Hepatocyte (in vitro differentiated cells): Measurements from ENCODE around the gene SLC38A10. TPM values are rescaled to one million over a fixed set of nuclear protein-coding genes. Genes with fewer than 3 reads are reported as not detected.

Experiments used
- DNase-seq: peaks from one replicate; pipeline ENCODE4 v3.0.0-alpha.2; 2016; ENCODE audit warnings: low spot score
- H2AFZ ChIP-seq: fragments of 200-600 bp; sonication (generic); 2 replicates; pipeline ENCODE4 v1.6.0; 2016; ENCODE audit warnings: antibody characterized with exemption, mild to moderate bottlenecking
- H3K27ac ChIP-seq: fragments of 200-600 bp; sonication (generic); 2 replicates; pipeline ENCODE4 v1.5.1; 2016; ENCODE audit warnings: mild to moderate bottlenecking
- H3K27me3 ChIP-seq: fragments of 200-600 bp; sonication (generic); 2 replicates; pipeline ENCODE4 v1.6.1; 2016
- H3K36me3 ChIP-seq: fragments of 200-600 bp; sonication (generic); replicated peaks from 2 replicates; pipeline ENCODE4 v1.5.1; 2016; ENCODE audit warnings: low read depth; ENCODE audit not compliant: insufficient read depth
- H3K4me1 ChIP-seq: fragments of 200-600 bp; sonication (generic); 2 replicates; pipeline ENCODE4 v1.5.1; 2016; ENCODE audit warnings: mild to moderate bottlenecking, moderate library complexity; ENCODE audit not compliant: insufficient read depth
- H3K4me2 ChIP-seq: fragments of 200-600 bp; sonication (generic); 2 replicates; pipeline ENCODE4 v1.6.0; 2016
- H3K4me3 ChIP-seq: fragments of 200-600 bp; sonication (generic); 2 replicates; pipeline ENCODE4 v1.5.1; 2016; ENCODE audit warnings: mild to moderate bottlenecking
- H3K79me2 ChIP-seq: fragments of 200-600 bp; sonication (generic); 2 replicates; pipeline ENCODE4 v1.6.0; 2017; ENCODE audit warnings: mild to moderate bottlenecking
- H3K9me2 ChIP-seq: fragments of 200-600 bp; sonication (generic); replicated peaks from 2 replicates; pipeline ENCODE4 v1.6.0; 2017; ENCODE audit warnings: mild to moderate bottlenecking; ENCODE audit not compliant: insufficient read depth
- H3K9me3 ChIP-seq: fragments of 200-600 bp; sonication (generic); 2 replicates; pipeline ENCODE4 v1.5.1; 2016; ENCODE audit warnings: low read depth, mild to moderate bottlenecking
- H4K20me1 ChIP-seq: fragments of 200-600 bp; sonication (generic); 2 replicates; pipeline ENCODE4 v1.6.0; 2016; ENCODE audit warnings: mild to moderate bottlenecking; ENCODE audit not compliant: insufficient read depth, poor library complexity, severe bottlenecking
- CTCF ChIP-seq: fragments of 200-600 bp; sonication (generic); IDR thresholded peaks from 2 replicates; pipeline ENCODE4 v1.5.1; 2016; ENCODE audit warnings: antibody characterized with exemption, mild to moderate bottlenecking; ENCODE audit not compliant: poor library complexity
- EZH2 ChIP-seq: fragments of 200-600 bp; sonication (generic); IDR thresholded peaks from 2 replicates; pipeline ENCODE4 v1.6.1; 2016; ENCODE audit warnings: antibody characterized with exemption, mild to moderate bottlenecking, borderline replicate concordance
- EZH2phosphoT487 ChIP-seq: fragments of 200-600 bp; sonication (generic); IDR thresholded peaks from one replicate; pipeline ENCODE4 v1.6.1; 2018; ENCODE audit warnings: antibody characterized with exemption, mild to moderate bottlenecking, low read depth, moderate library complexity; ENCODE audit not compliant: unreplicated experiment, severe bottlenecking
- WGBS: methylation state at CpG from one replicate; pipeline ENCODE4 v1.1.6; 2016; ENCODE audit warnings: low lambda C conversion rate; ENCODE audit errors: missing lambda C conversion rate; 5-methylcytosine and 5-hydroxymethylcytosine counted together
- polyA plus RNA-seq: library from polyadenylated mRNA; unstranded; fragments of >200 nt; fragmentation: Nextera tagmentation; extraction: Ambion mirVana; gene quantifications from 2 replicates; pipeline ENCODE4 v1.2.1, GENCODE V29; 2016
- total RNA-seq: library from RNA; depleted of rRNA; stranded (reverse); fragments of >200 nt; gene quantifications from 2 replicates; pipeline ENCODE4 v1.2.3, GENCODE V29; 2014

The SLC38A10 gene
- total and polyA plus RNA-seq, 2 experiments from 2014 or later = 91.4 to 124 TPM

- Histone ChIP-seq H3K4me1 (peaks cover 61% of the 10 kb centered on the region), H3K4me3 (no peak overlapping the region), H4K20me1 (no peaks in the 10 kb centered on the region), H2AFZ (no peak overlapping the region), H3K4me2 (peak overlapping the region; percentile 92), H3K9me3 (no peaks in the 10 kb centered on the region), H3K27ac (peak overlapping the region; percentile 99), H3K27me3 (no peaks in the 10 kb centered on the region), H3K9me2 (no peaks in the 10 kb centered on the region), H3K36me3 (no peaks in the 10 kb centered on the region), H3K79me2 (peaks cover 75% of the 10 kb centered on the region)
- TF ChIP-seq CTCF = no peak
- no peak for TF ChIP-seq EZH2phosphoT487
- TF ChIP-seq EZH2 = no peak
- 70% methylated on average over 16 of the region's 17 CpGs for WGBS
- peak; percentile 35 for DNase-seq
Measured at GRCh38 chr17:81338274-81339190, 43.4 kb upstream of the SLC38A10 start.

GRCh38 chr17:81337476-81337879 lies 42.4 kb upstream of the SLC38A10 start:
- no peak for TF ChIP-seq EZH2phosphoT487
- TF ChIP-seq CTCF = no peak
- no peak for TF ChIP-seq EZH2

GRCh38 chr17:81336930-81337325 lies 41.8 kb upstream of the SLC38A10 start:
- Histone ChIP-seq H3K79me2 (peaks cover 59% of the 10 kb centered on the region), H3K4me3 (no peak overlapping the region), H3K27ac (peak overlapping the region; percentile 12), H3K9me3 (no peaks in the 10 kb centered on the region), H3K36me3 (no peaks in the 10 kb centered on the region), H3K4me1 (peaks cover 61% of the 10 kb centered on the region), H3K27me3 (no peaks in the 10 kb centered on the region), H4K20me1 (no peaks in the 10 kb centered on the region), H2AFZ (no peak overlapping the region), H3K9me2 (no peaks in the 10 kb centered on the region), H3K4me2 (no peak overlapping the region)
- no peak for TF ChIP-seq EZH2
- peak; percentile 13 for DNase-seq
- 86% methylated on average over 8 of the region's 8 CpGs for WGBS

More at GRCh38 chr17:81337476-81337879, 42.4 kb upstream of the SLC38A10 start:
- Histone ChIP-seq H3K4me2 (no peak overlapping the region), H4K20me1 (no peaks in the 10 kb centered on the region), H3K4me3 (no peak overlapping the region), H2AFZ (no peak overlapping the region), H3K9me2 (no peaks in the 10 kb centered on the region), H3K27ac (peak overlapping the region; percentile 99), H3K36me3 (no peaks in the 10 kb centered on the region), H3K9me3 (no peaks in the 10 kb centered on the region), H3K79me2 (peaks cover 65% of the 10 kb centered on the region), H3K27me3 (no peaks in the 10 kb centered on the region), H3K4me1 (peaks cover 61% of the 10 kb centered on the region)
- WGBS = 46% methylated on average over 13 of the region's 14 CpGs
- no peak for DNase-seq

GRCh38 chr17:81336296-81336929 lies 41.3 kb upstream of the SLC38A10 start:
- Histone ChIP-seq H3K79me2 (peaks cover 54% of the 10 kb centered on the region), H4K20me1 (no peaks in the 10 kb centered on the region), H3K4me1 (peaks cover 63% of the 10 kb centered on the region), H3K9me2 (no peaks in the 10 kb centered on the region), H3K4me2 (no peak overlapping the region), H3K9me3 (no peaks in the 10 kb centered on the region), H3K27me3 (no peaks in the 10 kb centered on the region), H3K27ac (peak overlapping the region; percentile 12), H3K36me3 (no peaks in the 10 kb centered on the region), H2AFZ (no peak overlapping the region), H3K4me3 (no peak overlapping the region)
- 97% methylated on average over 7 of the region's 7 CpGs for WGBS
- TF ChIP-seq CTCF (no peak), EZH2 (no peak), EZH2phosphoT487 (no peak)
- no peak for DNase-seq
